OCI-LY3 (cell line): ENCODE data around the gene PNMT.

Experiments used
- EZH2phosphoT487 ChIP-seq: fragments of 200-600 bp; shearing (Covaris generic); IDR thresholded peaks from 2 replicates; pipeline ENCODE4 v1.6.1; 2018; ENCODE audit warnings: antibody characterized with exemption, mixed run types, low read depth
- TF ChIP-seq, protein P1 (sequence below): fragments of 200-600, 300-600 bp; sonication (generic); IDR thresholded peaks from 2 replicates; pipeline ENCODE4 v1.5.1; 2014; ENCODE audit warnings: antibody characterized with exemption, low read length, low read depth

DNA sequence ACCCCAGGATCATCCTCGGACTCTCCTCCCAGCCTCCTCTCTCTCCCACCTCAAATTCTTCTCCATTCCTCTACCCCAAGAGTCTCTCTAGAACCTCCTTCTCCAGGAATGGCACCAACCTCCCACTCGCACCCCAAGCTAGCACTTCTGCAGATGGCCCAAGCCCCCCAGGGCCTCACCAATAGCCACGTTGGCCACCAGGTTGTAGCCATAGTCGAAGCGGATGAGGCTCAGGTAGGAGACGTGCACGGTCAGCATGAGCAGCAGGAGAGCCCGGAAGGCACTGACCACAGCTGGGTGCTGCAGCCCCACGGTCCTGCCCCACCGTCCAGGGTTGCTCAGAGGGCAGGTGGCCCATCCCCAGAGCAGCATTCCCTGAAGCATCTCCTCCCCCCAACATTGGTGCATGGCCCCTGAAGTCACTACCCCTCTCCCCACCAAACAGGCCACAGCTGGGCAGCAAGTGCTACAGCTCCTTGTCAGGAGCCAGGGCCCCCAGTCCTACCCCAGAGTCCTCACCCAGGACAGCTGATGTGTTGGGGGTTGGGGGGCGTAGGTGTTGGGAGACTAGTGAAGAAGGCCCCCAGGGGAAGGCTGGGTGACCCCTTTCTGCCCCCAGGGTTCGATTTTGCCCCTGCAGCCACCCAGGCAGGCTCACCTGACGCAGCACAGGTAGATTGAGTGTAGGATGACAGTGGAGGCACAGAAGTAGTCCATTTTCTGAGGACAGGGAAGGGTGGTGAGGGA is 5.3 kb downstream of the PNMT start:
- TF ChIP-seq, protein P1, sequence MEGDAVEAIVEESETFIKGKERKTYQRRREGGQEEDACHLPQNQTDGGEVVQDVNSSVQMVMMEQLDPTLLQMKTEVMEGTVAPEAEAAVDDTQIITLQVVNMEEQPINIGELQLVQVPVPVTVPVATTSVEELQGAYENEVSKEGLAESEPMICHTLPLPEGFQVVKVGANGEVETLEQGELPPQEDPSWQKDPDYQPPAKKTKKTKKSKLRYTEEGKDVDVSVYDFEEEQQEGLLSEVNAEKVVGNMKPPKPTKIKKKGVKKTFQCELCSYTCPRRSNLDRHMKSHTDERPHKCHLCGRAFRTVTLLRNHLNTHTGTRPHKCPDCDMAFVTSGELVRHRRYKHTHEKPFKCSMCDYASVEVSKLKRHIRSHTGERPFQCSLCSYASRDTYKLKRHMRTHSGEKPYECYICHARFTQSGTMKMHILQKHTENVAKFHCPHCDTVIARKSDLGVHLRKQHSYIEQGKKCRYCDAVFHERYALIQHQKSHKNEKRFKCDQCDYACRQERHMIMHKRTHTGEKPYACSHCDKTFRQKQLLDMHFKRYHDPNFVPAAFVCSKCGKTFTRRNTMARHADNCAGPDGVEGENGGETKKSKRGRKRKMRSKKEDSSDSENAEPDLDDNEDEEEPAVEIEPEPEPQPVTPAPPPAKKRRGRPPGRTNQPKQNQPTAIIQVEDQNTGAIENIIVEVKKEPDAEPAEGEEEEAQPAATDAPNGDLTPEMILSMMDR: no peak
- TF ChIP-seq EZH2phosphoT487: no peak
